ENCODE data around the gene STX18.

STX18 gene

DNA sequence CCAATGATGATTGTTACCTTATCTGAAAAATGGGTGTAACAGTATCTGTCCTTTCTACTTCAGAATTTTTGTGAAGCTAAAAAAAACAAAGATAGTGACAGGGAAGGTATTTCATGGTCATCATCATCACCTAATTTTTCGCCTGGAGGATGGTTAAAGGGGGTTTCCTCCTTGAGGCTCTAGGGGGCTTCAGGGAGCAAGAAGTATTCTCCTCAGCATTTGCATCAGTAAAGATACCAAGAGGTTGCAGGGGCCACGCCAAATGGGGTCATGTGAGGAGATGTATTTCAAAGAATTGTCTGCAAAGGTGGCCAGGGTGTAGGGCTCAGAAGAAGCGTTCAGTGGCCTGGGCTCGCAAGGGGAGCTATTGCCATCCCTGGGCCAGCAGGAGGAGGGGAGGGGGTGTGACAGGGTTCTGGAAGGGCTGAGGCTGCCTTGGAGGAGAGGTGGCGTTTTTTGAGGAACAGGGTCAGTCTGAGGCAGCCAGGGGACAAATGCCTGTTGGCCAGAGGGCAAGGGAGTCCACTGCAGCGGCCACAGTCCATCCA is 162.2 kb downstream of the STX18 start:
- DNase-seq (ENCODE audit: low spot score) = no peak

DNA sequence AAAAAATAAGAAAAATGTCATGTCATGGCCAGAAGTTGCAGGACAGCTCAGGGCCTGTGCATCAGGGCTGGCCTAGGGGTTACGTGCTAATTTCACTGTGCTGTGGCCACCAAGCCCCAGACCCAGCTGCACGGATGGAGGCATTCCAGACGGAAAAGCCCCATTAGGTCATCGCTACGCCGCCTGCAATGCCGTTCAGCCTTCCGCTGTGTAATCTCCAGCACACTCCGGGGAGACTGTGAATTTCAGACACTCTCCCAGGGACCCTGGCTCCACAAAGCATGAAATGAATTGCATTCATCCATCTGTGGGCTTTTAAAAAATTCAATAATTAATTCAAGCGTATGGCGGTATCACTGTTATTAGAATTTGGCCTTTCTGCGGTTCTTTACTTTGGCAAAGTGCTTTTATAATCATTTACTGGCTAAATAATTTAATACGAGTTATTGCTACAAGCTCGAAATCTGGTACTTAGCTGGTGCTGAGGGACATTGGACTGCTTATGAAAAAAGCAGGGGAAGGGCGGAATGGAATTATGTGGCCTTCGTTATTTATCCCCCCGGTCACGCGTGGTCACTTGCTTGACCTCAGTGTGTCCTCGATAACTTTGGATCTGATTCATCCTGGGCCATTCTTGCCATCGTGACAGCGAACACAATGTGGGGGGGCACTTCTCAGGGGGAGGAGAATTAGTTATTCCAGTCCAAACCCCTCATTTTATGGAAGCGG is 164.0 kb downstream of the STX18 start:
- no peak for DNase-seq (ENCODE audit: low spot score)

DNA sequence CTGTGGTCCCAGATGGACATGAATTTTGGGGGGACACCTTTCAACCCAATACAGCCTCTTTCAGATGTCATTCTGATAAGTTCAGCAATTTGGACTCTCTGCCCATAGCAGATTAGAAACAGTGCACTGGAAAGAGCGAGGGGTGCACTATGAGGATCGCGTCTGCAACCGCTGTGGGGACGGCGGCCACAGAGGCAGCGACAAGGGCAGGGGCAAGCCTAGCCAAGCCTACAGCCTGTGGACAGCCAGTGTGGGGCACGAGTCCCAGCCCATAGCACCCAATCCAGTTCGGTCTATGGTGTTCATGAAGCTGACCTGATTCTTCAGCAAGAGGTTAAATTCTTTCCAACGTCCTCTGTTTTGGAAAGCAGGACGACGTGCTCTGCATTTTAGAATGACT is 164.7 kb downstream of the STX18 start:
- DNase-seq (ENCODE audit: low spot score) = no peak

DNA sequence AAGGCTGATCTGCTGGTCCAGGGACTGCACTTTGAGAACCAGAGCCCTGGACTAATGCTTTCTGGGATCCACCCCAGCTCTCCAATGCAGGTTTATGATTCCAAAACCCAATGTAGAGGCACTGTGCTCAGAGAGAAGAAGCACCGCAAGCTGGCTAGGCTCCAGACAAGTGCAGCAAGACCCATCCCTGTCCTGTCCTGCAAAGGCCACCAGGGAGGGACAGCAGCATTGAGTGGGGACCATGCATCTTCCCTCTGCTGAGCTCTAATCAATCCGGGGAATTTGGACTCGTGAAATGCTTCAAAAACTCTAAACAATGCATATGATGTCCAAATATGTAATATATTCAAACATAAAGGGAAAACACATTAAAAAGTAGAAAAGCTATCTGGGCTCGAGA is 165.8 kb downstream of the STX18 start:
- no peak for DNase-seq (ENCODE audit: low spot score)

GRCh38 chr4:4374388-4375098 is 167.3 kb downstream of the STX18 start:
- no peak for DNase-seq (ENCODE audit: low spot score)

All from AG08396 (cell line).